LHCN-M2 (cell line): ENCODE results near the gene SLC25A42. TPM values are rescaled to one million over a fixed set of nuclear protein-coding genes. Genes with fewer than 3 reads are reported as not detected.

ENCODE experiments used
- DNase-seq: peaks from one replicate; pipeline ENCODE4 v3.0.0-alpha.2; 2012; ENCODE audit warnings: low read depth
- total RNA-seq: library from RNA; depleted of rRNA; stranded (reverse); fragments of >200 nt; gene quantifications from 2 replicates; pipeline ENCODE4 v1.2.3, GENCODE V29; 2014; rRNA removed

The SLC25A42 gene
- total RNA-seq, 1 experiment from 2014 or later: 4.4 TPM

DNA sequence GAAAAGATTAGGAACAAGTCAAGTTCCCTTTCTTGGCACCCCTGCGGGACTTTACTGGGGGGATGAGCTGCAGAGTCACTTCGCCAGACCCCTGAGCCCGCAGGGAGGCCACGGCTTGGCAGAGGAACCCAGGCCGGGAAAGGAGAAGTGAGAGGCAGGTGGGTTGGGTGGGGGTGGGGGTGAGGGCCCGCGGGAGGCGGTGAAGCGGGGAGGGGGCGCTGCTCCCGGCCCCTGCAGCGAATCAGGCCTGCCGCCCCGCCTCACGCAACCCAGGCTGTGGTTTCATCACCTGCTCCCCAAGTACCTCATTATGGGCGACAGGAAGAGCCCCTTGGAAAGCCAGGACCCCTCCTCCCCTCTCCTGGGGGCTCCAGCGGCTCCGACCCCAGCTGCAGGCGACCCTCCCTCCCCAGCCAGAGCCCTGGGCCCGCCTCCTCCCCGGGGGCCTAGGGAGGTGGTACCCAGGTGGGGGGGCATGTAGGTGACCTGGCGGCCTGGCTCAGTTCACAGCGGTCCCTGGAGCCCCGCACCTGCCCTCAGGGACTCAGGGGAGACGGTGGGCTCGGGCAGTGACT is 96.8 kb downstream of the SLC25A42 start:
- no peak for DNase-seq

DNA sequence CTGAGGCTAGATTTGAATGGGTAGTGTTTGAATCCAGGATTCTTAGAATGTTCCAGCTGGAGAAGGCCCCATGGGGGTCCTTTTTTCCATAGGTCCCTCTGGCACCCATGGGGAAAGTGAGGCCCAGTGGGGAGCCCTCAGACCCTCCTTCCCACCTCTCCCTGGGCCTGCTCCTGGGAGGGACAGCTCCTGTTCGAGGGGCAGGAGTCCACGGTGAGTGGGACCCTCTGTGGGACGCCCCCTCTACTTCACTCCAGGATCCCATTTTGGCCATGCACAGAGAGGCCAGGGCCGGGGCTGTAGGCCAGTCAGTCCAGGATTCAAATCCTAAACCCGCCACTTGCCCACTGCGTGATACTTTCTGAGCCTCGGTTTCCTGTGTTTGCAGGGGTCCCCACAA is 98.7 kb downstream of the SLC25A42 start:
- no peak for DNase-seq

Other genes starting within 250 kb of the SLC25A42 start
- 56.5 and 76.0 TPM in 2 replicates for gene UPF1, start 232.0 kb upstream of the SLC25A42 start, total RNA-seq
- 0.96 and 2.5 TPM in 2 replicates for gene CERS1, start 167.8 kb upstream of the SLC25A42 start, total RNA-seq
- gene COPE, start 144.6 kb upstream of the SLC25A42 start, total RNA-seq: 375 and 380 TPM in 2 replicates
- 49.8 and 57.6 TPM in 2 replicates for gene DDX49, start 144.3 kb upstream of the SLC25A42 start, total RNA-seq
- 154 and 188 TPM in 2 replicates for gene HOMER3, start 122.8 kb upstream of the SLC25A42 start, total RNA-seq
- 54.2 and 63.9 TPM in 2 replicates for gene SUGP2, start 30.5 kb upstream of the SLC25A42 start, total RNA-seq
- 61.1 and 68.3 TPM in 2 replicates for gene ARMC6, start 30.4 kb upstream of the SLC25A42 start, total RNA-seq
- 26.1 and 26.7 TPM in 2 replicates for gene TMEM161A, start 74.5 kb downstream of the SLC25A42 start, total RNA-seq
- 0.17 and 0.32 TPM in 2 replicates for gene MEF2B, start 106.3 kb downstream of the SLC25A42 start, total RNA-seq
- gene BORCS8, start 128.2 kb downstream of the SLC25A42 start, total RNA-seq: 19.6 and 27.0 TPM in 2 replicates
- 66.9 and 71.8 TPM in 2 replicates for gene RFXANK, start 128.3 kb downstream of the SLC25A42 start, total RNA-seq
- gene NR2C2AP, start 139.4 kb downstream of the SLC25A42 start, total RNA-seq: 16.0 and 19.7 TPM in 2 replicates
- under 0.01 TPM in 1 of 2 replicates, not detected in the other for gene NCAN, start 148.0 kb downstream of the SLC25A42 start, total RNA-seq
- 1.2 and 1.3 TPM in 2 replicates for gene TM6SF2, start 209.3 kb downstream of the SLC25A42 start, total RNA-seq